GM18526 (cell line): Measurements from ENCODE around the gene LIFR.

Experiments used
- POLR2A ChIP-seq: IDR thresholded peaks from 3 replicates; pipeline ENCODE4 v1.6.1; 2011; ENCODE audit not compliant: insufficient read length; ENCODE audit errors: extremely low read depth

LIFR gene

GRCh38 chr5:38447786-38448185 lies 108.7 kb downstream of the LIFR start:
- no peak for TF ChIP-seq POLR2A

GRCh38 chr5:38447056-38447455 lies 109.4 kb downstream of the LIFR start:
- TF ChIP-seq POLR2A: no peak

DNA sequence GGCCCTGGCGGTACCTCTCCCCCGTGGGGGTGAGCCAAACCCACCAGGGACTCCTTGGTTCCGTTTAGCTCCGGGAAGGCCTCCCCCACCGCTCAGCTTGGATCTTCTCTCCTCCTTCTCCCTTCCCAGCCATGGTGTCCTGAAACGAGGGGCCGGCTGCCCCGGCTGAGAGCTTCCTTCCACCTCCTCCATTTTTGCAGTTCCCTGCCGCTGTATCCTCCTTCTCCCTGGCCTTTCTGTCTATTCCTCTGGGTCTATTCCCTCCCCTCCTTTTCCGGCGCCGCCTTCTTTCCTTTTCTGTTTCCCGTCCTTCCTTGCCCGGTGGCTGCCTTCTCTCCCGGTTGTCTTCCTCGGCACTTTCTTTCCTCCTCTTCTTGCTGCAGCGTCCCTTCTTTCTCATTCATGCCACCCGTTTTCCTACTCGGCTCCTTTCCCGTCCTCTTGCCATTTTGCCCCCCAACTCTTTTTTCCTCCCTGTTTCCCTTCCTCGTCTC lies 110.4 kb downstream of the LIFR start:
- no peak for TF ChIP-seq POLR2A

DNA sequence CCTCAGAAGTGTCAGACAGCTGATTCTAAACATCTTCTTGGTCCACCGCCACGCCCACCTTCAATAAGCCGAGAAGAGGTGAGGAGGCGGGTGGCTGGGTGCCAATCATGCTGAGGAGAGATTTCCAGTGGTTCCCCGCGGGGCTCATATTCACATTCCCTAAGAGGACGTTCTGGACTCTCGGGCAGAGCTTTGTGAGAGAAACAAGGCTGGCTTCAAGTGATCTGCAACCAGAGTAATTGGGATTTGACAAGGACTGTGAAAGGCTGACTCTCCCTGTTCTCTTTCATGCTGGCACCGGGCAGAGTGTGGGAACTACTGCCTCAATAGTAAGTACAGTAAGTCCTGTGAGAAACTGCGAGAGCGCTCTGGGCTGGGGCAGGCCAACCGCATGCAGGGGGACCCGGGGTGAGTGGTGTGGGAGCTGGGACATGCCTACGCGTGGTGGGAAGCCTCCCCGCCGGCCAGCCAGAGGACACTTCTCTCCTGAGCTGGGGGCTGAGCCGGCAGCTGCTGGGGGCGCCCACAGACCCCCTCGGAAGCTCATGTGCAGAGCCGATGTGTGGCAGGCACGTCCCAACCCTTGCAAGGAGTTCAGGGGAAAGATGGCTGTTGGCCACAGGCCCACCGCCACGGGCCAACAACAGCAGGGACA lies 110.9 kb downstream of the LIFR start:
- TF ChIP-seq POLR2A: no peak

- no peak for TF ChIP-seq POLR2A
These were observed 113.1 kb downstream of the LIFR start for GRCh38 chr5:38443390-38443789.

- TF ChIP-seq POLR2A: no peak
These were observed 114.2 kb downstream of the LIFR start for GRCh38 chr5:38442247-38442573.

DNA sequence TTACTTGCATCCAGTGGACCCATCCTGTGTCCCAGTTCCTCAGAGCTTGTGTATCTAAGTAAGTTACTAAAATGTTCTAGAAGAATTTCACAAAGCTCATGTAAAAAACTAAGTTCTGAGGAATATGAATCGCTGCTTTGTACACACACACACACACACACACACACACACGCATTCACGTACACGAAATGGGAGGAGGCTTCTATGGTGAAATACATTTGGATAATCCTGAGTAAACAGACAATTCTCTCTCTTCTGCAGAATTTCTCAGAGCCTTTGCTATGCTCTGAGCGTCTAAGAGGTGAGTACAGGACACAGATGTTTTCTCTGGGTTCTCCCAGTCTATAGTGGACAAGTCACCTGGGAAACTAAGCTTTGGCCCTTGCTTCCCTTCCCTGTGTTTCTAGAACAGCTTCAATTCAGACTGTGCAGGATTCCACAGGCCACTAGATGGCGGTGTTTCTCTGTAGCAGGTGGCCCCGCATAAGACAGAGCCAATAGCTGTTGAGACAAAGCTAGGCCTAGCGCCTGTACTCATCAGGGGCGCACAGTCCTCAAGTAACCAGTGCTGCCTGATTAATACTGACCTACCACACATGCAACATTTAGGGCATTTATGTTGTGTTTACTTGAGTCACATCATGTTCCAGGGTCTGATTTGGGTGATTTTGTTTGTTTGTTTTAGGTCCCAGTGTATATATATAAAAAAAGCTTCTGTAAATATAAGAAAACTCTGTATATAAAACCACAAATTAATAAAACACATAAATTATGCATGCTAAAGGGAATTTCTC lies 114.8 kb downstream of the LIFR start:
- TF ChIP-seq POLR2A: no peak

- no peak for TF ChIP-seq POLR2A
These were observed 117.7 kb downstream of the LIFR start for GRCh38 chr5:38438757-38439156.

- TF ChIP-seq POLR2A: no peak
These were observed 121.3 kb downstream of the LIFR start for GRCh38 chr5:38434966-38435705.

DNA sequence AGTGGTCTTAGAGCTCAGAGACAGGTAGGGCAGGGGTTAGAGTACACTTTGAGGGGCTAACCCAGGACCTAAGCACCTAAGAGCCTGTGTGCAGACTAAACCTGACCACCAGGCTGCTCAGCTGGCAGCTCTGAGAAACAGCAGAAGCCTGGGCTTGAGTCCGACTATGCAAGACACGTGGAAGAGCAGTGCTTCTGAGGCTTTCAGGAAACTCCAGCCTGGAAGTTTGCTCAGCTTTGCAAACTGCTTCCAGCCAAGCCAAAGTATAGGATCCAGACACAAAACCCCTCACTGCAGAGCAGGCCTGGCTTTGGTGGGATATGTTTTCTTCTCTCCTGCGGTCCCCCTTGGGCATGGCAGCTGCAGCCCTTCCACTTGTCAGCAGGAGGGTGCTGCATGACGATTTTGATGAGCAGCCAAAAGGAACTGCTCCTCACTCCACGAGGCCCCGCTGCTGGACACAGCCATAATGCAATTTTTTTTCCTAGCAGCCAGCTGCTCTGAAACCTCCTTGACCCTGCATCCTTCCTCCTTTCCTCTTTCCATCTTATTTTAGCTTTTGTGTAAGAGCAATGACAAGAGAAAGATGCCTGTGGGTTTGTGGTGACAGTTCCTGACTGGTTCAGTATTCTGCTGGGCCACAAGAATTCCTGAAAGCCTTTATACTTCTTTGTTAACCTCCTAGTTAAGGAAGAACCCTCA lies 123.1 kb downstream of the LIFR start:
- no peak for TF ChIP-seq POLR2A

DNA sequence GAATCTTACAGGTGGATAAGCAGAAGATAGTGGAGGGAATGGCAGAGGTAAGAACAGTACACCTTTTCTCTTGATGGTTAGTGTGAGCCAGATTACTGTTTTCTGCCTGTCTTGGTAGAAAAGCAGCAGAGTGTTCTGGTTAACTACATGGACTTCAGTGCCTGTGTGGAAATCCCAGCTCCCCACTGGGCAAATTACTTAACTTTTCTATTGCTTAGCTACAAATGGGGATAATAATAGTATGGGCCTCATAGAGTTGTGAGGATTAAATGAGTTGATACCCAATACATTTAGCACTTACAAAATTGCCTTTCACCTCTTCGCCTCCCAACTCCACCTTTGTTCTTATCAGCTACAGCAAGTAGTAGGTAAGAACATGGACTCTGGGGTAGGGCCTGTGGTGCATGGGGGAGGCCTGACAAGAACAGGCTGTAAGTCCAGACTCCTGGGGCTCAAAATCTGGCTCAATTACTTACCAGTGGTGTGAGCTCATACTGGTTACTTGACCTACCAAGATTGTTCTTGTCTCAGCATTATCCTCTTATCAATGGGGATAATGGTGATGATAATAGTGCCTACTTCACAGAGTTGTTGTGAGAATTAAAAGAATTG lies 125.1 kb downstream of the LIFR start:
- TF ChIP-seq POLR2A: no peak

DNA sequence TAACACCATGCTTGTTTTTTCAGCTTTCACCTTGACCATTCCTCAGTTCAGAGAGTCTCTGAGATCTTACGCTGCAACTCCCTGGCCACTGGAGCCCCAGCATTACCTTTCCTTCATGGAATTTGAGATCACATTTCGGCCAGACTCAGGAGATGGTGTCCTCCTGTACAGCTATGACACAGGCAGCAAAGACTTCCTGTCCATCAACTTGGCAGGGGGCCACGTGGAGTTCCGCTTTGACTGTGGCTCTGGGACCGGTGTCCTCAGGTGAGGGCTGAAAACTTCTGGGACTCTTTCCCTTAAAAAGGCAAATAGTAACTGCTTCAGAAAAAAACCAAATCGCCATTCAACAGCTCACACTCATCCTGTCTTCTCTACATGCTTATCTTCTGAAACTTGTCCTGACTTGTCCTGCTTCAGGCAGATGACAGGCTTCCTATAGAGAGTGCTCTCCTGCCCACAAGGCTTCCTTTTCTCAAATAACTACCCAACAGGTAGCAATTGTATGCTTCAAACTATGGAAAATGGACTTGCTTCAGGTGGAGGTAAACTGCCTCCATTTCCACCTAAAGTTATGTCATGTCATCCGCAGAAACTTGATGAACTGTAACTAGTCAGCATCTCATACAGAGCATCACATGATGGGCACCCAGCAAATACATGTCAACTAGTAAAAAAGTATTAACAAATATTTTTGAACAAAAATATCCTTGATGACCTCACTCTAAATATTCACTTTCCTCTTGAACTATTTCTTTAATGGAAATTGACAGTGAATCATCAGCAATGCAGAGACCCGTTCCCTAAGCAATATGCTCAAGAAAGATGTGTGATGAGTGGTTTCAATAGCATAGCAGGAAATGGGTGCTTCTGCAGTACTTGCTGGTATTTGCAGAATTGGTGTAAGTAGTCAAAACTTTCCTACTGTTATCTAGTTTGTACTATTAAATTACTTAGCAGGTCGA lies 129.2 kb downstream of the LIFR start:
- TF ChIP-seq POLR2A: no peak

- TF ChIP-seq POLR2A: no peak
These were observed 130.0 kb downstream of the LIFR start for GRCh38 chr5:38426490-38426889.
